ENCODE data around the gene RABEP2. TPM values are rescaled to one million over a fixed set of nuclear protein-coding genes. Genes with fewer than 3 reads are reported as not detected.

The RABEP2 gene
- total RNA-seq, 1 experiment from 2014 or later: 48.5 TPM

- H2AFZ ChIP-seq: no peak overlapping the region
- no TSS peak for BruUV-seq (replicated peaks)
- peaks cover 13% of the 10 kb centered on the region for H3K4me1 ChIP-seq (replicated peaks; ENCODE audit: insufficient read depth)
- H3K79me2 ChIP-seq (ENCODE audit: low read depth): peaks cover 13% of the 10 kb centered on the region
- no peaks in the 10 kb centered on the region for H3K27me3 ChIP-seq (ENCODE audit: insufficient read depth, low read depth)
- TF ChIP-seq EZH2 (IDR thresholded peaks at IDR 0.05; ENCODE audit: low read depth) (no peak), CTCF (conservative IDR thresholded peaks at IDR 0.05) (no peak)
- H3K9me3 ChIP-seq (ENCODE audit: insufficient read depth, low read depth): no peaks in the 10 kb centered on the region
- H3K27ac ChIP-seq: no peak overlapping the region
- intact Hi-C loops (cut with micrococcal nuclease; ENCODE audit: unreplicated experiment): no loop called here
- H3K4me3 ChIP-seq: no peak overlapping the region; the same call in 1 of the 2 replicates
- ChIA-PET CTCF (no interaction called here), POLR2A (ENCODE audit: unreplicated experiment) (interaction anchor here (0.6 to 0.7 kb wide), 4 partner anchors 21 to 640 kb away, joined by 3 to 9 read pairs (median 4); no protein-coding TSS in a partner anchor)
- no peak for DNase-seq
- no peaks in the 10 kb centered on the region for H4K20me1 ChIP-seq (ENCODE audit: insufficient read depth)
- no peaks in the 10 kb centered on the region for H3K9me2 ChIP-seq (ENCODE audit: insufficient read depth)
- peaks cover 33% of the 10 kb centered on the region for H3F3A ChIP-seq (ENCODE audit: insufficient read depth, low read depth)
- no peaks in the 10 kb centered on the region for H3K36me3 ChIP-seq (ENCODE audit: low read depth)
- H3K4me2 ChIP-seq: peak overlapping the region; percentile 85
These were observed 1.8 kb downstream of the RABEP2 start for GRCh38 chr16:28923231-28923587.

- Histone ChIP-seq H2AFZ (no peak overlapping the region), H3K4me2 (no peak overlapping the region), H3K4me1 (replicated peaks; ENCODE audit: insufficient read depth) (peaks cover 9% of the 10 kb centered on the region), H4K20me1 (ENCODE audit: insufficient read depth) (no peaks in the 10 kb centered on the region), H3K27me3 (ENCODE audit: insufficient read depth, low read depth) (no peaks in the 10 kb centered on the region), H3K36me3 (ENCODE audit: low read depth) (no peaks in the 10 kb centered on the region; the same call in 1 of the 2 replicates), H3K79me2 (ENCODE audit: low read depth) (peaks cover 13% of the 10 kb centered on the region), H3F3A (ENCODE audit: insufficient read depth, low read depth) (peaks cover 33% of the 10 kb centered on the region), H3K9me3 (ENCODE audit: insufficient read depth, low read depth) (no peaks in the 10 kb centered on the region), H3K27ac (no peak overlapping the region), H3K9me2 (ENCODE audit: insufficient read depth) (no peaks in the 10 kb centered on the region), H3K4me3 (no peak overlapping the region)
- ChIA-PET POLR2A (ENCODE audit: unreplicated experiment) (interaction anchor here (0.7 kb wide), 1 partner anchor 18 kb away, joined by 3 read pairs; no protein-coding TSS in a partner anchor), CTCF (no interaction called here)
- no peak for DNase-seq
- TF ChIP-seq CTCF (conservative IDR thresholded peaks at IDR 0.05) (no peak), EZH2 (IDR thresholded peaks at IDR 0.05; ENCODE audit: low read depth) (no peak)
- BruUV-seq (replicated peaks): no TSS peak
- intact Hi-C loops (cut with micrococcal nuclease; ENCODE audit: unreplicated experiment): no loop called here
These were observed 6.3 kb downstream of the RABEP2 start for GRCh38 chr16:28918698-28919097.

- DNase-seq: no peak
- no peaks in the 10 kb centered on the region for H3K9me3 ChIP-seq (ENCODE audit: insufficient read depth, low read depth)
- H3K4me1 ChIP-seq (replicated peaks; ENCODE audit: insufficient read depth): no peaks in the 10 kb centered on the region
- ChIA-PET POLR2A (ENCODE audit: unreplicated experiment) (no interaction called here), CTCF (no interaction called here)
- H3K79me2 ChIP-seq (ENCODE audit: low read depth): no peaks in the 10 kb centered on the region; the same call in 1 of the 2 replicates
- TF ChIP-seq CTCF (conservative IDR thresholded peaks at IDR 0.05): no peak
- no peak for TF ChIP-seq EZH2 (IDR thresholded peaks at IDR 0.05; ENCODE audit: low read depth)
- no peak overlapping the region for H3K4me3 ChIP-seq
- no peaks in the 10 kb centered on the region for H3K9me2 ChIP-seq (ENCODE audit: insufficient read depth)
- intact Hi-C loops (cut with micrococcal nuclease; ENCODE audit: unreplicated experiment): no loop called here
- H2AFZ ChIP-seq: no peak overlapping the region
- no peaks in the 10 kb centered on the region; the same call in 1 of the 2 replicates for H3K36me3 ChIP-seq (ENCODE audit: low read depth)
- no peak overlapping the region for H3K4me2 ChIP-seq
- H3F3A ChIP-seq (ENCODE audit: insufficient read depth, low read depth): peaks cover 42% of the 10 kb centered on the region
- H3K27me3 ChIP-seq (ENCODE audit: insufficient read depth, low read depth): no peaks in the 10 kb centered on the region
- H4K20me1 ChIP-seq (ENCODE audit: insufficient read depth): no peaks in the 10 kb centered on the region
- BruUV-seq (replicated peaks): TSS peak; percentile 2
- no peak overlapping the region for H3K27ac ChIP-seq
These were observed 7.9 kb downstream of the RABEP2 start for GRCh38 chr16:28917095-28917494.

Measured in PC-9 (cell line).